ENCODE data around the gene TNFSF13.
A peak's percentile ranks its signal among the peaks of the same experiment; 100 is the strongest.

Gene TNFSF13

GRCh38 chr17:7575481-7575883 is 16.9 kb downstream of the TNFSF13 start:
- no peak for DNase-seq

- no peak for DNase-seq
Measured at GRCh38 chr17:7575959-7576358, 17.4 kb downstream of the TNFSF13 start.

GRCh38 chr17:7576432-7576937 is 17.9 kb downstream of the TNFSF13 start:
- no peak for DNase-seq

- DNase-seq: no peak
Measured at GRCh38 chr17:7577327-7578199, 19.0 kb downstream of the TNFSF13 start.

- peak in 1 of 5 donors; percentile 78 for DNase-seq
Measured at GRCh38 chr17:7579001-7579833, 20.7 kb downstream of the TNFSF13 start, which contains the start of gene CD68. CD68 (plus strand) TSS chr17:7579638; CDS start chr17:7579678, 40 bp downstream.

GRCh38 chr17:7579834-7580603 is 21.5 kb downstream of the TNFSF13 start:
- no peak for DNase-seq

- DNase-seq: no peak
Measured at GRCh38 chr17:7580604-7581575, 22.3 kb downstream of the TNFSF13 start.

GRCh38 chr17:7582396-7583252 is 24.1 kb downstream of the TNFSF13 start:
- no peak for DNase-seq

- peak; percentile 87 to 97 (median 93) for DNase-seq
Measured at GRCh38 chr17:7583253-7584109, 24.9 kb downstream of the TNFSF13 start, which contains the start of gene MPDU1. MPDU1 (plus strand) TSS chr17:7583852; CDS start chr17:7583863, 11 bp downstream.

- no peak for DNase-seq
Measured at GRCh38 chr17:7586673-7587419, 28.3 kb downstream of the TNFSF13 start.

GRCh38 chr17:7587420-7588151 is 29.0 kb downstream of the TNFSF13 start:
- DNase-seq: no peak

GRCh38 chr17:7588553-7589203 is 30.1 kb downstream of the TNFSF13 start:
- no peak for DNase-seq

GRCh38 chr17:7589204-7589868 is 30.8 kb downstream of the TNFSF13 start:
- DNase-seq: peak; percentile 35 to 65 (median 52)

GRCh38 chr17:7589891-7590691 is 31.5 kb downstream of the TNFSF13 start, which contains the start of gene SOX15:
SOX15 (minus strand) TSS chr17:7590094; CDS start chr17:7589676, 418 bp downstream.
- no peak for DNase-seq

- no peak for DNase-seq
Measured at GRCh38 chr17:7590743-7591142, 32.2 kb downstream of the TNFSF13 start.

Measured in T-helper 1 cell (primary cell).